GM23338 (cell line): ENCODE measurements around the gene KIAA2012. TPM values are rescaled to one million over a fixed set of nuclear protein-coding genes. Genes with fewer than 3 reads are reported as not detected.

Experiments
- ATAC-seq: fragments of 200-7000 bp; cut with Tn5 transposase; 3 replicates; pipeline ENCODE4 v1.9.1; 2020
- DNase-seq: peaks from one replicate; pipeline ENCODE4 v3.0.0-alpha.2; 2015; ENCODE audit warnings: low spot score
- H2AFZ ChIP-seq: fragments of 200-600 bp; sonication (generic); 2 replicates; pipeline ENCODE4 v1.8.0; 2016; ENCODE audit warnings: antibody characterized with exemption, mild to moderate bottlenecking, moderate library complexity
- H3F3A ChIP-seq: fragments of 200-600 bp; sonication (generic); replicated peaks from 2 replicates; pipeline ENCODE4 v1.8.0; 2017; ENCODE audit warnings: antibody characterized with exemption, mixed run types, low read depth
- H3K27ac ChIP-seq: fragments of 200-600 bp; sonication (generic); 2 replicates; pipeline ENCODE4 v1.6.1; 2016; ENCODE audit warnings: low read depth
- H3K27me3 ChIP-seq: fragments of 200-600 bp; sonication (generic); 2 replicates; pipeline ENCODE4 v1.8.0; 2016; ENCODE audit warnings: mild to moderate bottlenecking, mixed run types, moderate library complexity; ENCODE audit not compliant: insufficient read depth
- H3K36me3 ChIP-seq: fragments of 200-600 bp; sonication (generic); 2 replicates; pipeline ENCODE4 v1.8.0; 2016; ENCODE audit warnings: mild to moderate bottlenecking; ENCODE audit not compliant: insufficient read depth
- H3K4me1 ChIP-seq: fragments of 200-600 bp; sonication (generic); 2 replicates; pipeline ENCODE4 v1.8.0; 2016; ENCODE audit warnings: mild to moderate bottlenecking, moderate library complexity; ENCODE audit not compliant: insufficient read depth
- H3K4me2 ChIP-seq: fragments of 200-600 bp; sonication (generic); 2 replicates; pipeline ENCODE4 v1.7.1; 2017; ENCODE audit warnings: mixed run types
- H3K4me3 ChIP-seq: fragments of 200-600 bp; sonication (generic); 2 replicates; pipeline ENCODE4 v1.6.1; 2016; ENCODE audit warnings: mixed run types
- H3K79me2 ChIP-seq: fragments of 200-600 bp; sonication (generic); replicated peaks from 2 replicates; pipeline ENCODE4 v1.8.0; 2017; ENCODE audit warnings: mild to moderate bottlenecking; ENCODE audit not compliant: insufficient read depth
- H3K9me2 ChIP-seq: fragments of 200-600 bp; sonication (generic); 2 replicates; pipeline ENCODE4 v1.8.0; 2017; ENCODE audit not compliant: insufficient read depth
- H4K20me1 ChIP-seq: fragments of 200-600 bp; sonication (generic); replicated peaks from 2 replicates; pipeline ENCODE4 v1.8.0; 2017; ENCODE audit warnings: mild to moderate bottlenecking; ENCODE audit not compliant: insufficient read depth
- H3K27ac Mint-ChIP-seq: 2 replicates; pipeline ENCODE4 v1.8.0; 2020; ENCODE audit warnings: inconsistent platforms, mild to moderate bottlenecking, moderate library complexity, mixed read lengths
- H3K27me3 Mint-ChIP-seq: 3 replicates; pipeline ENCODE4 v1.8.0; 2022; ENCODE audit warnings: low read depth, mild to moderate bottlenecking, moderate library complexity, mixed read lengths, inconsistent platforms; ENCODE audit not compliant: insufficient read depth, poor library complexity
- H3K36me3 Mint-ChIP-seq: 3 replicates; pipeline ENCODE4 v1.8.0; 2021; ENCODE audit warnings: low read depth, mild to moderate bottlenecking, inconsistent platforms, moderate library complexity, mixed read lengths
- H3K4me1 Mint-ChIP-seq: 3 replicates; pipeline ENCODE4 v1.8.0; 2020; ENCODE audit warnings: mild to moderate bottlenecking, inconsistent platforms, mixed read lengths
- H3K4me3 Mint-ChIP-seq: 3 replicates; pipeline ENCODE4 v1.8.0; 2021; ENCODE audit warnings: moderate library complexity, mild to moderate bottlenecking, inconsistent platforms, mixed read lengths
- H3K9me3 Mint-ChIP-seq: 3 replicates; pipeline ENCODE4 v1.8.0; 2020; ENCODE audit warnings: moderate library complexity, mild to moderate bottlenecking, inconsistent platforms, mixed read lengths
- CREB1 ChIP-seq: fragments of 250-450 bp; sonication (Bioruptor Pico); IDR thresholded peaks from 2 replicates; pipeline ENCODE4 v1.5.0; 2020; ENCODE audit warnings: low read depth, mild to moderate bottlenecking, moderate library complexity
- CTCF ChIP-seq, 2 experiments: fragments of 200-600 bp in 1 of 2; sonication (generic) in 1 of 2; conservative IDR thresholded peaks; 2 replicates each; pipeline versions ENCODE4 v1.5.1 to v1.6.1; 2016 to 2017; ENCODE audit warnings: antibody characterized with exemption in 2 of 2, low read depth in 2 of 2, mild to moderate bottlenecking in 2 of 2, moderate library complexity in 1 of 2
- ETS1 ChIP-seq: IDR thresholded peaks from 2 replicates; pipeline ENCODE4 v1.6.1; 2016; ENCODE audit warnings: antibody characterized with exemption
- EZH2 ChIP-seq: fragments of 200-600 bp; sonication (generic); IDR thresholded peaks from one replicate; pipeline ENCODE4 v1.8.0; 2017; ENCODE audit warnings: antibody characterized with exemption, mild to moderate bottlenecking, low read depth; ENCODE audit not compliant: unreplicated experiment
- JUNB ChIP-seq: IDR thresholded peaks from one replicate; pipeline ENCODE4 v1.6.1; 2016; ENCODE audit warnings: antibody characterized with exemption; ENCODE audit not compliant: unreplicated experiment
- STAT1 ChIP-seq: IDR thresholded peaks from one replicate; pipeline ENCODE4 v1.6.1; 2016; ENCODE audit warnings: antibody characterized with exemption; ENCODE audit not compliant: unreplicated experiment
- ZNF114 ChIP-seq: fragments of 250-450 bp; sonication (Bioruptor Pico); IDR thresholded peaks from 2 replicates; pipeline ENCODE4 v1.5.0; 2020; ENCODE audit warnings: mild to moderate bottlenecking, moderate library complexity
- ZNF331 ChIP-seq: fragments of 250-450 bp; sonication (Bioruptor Pico); IDR thresholded peaks from 2 replicates; pipeline ENCODE4 v1.5.0; 2020; ENCODE audit warnings: low read depth, mild to moderate bottlenecking, moderate library complexity
- polyA plus RNA-seq: library from polyadenylated mRNA; unstranded; fragments of >200 nt; fragmentation: Nextera tagmentation; extraction: Ambion mirVana; gene quantifications from 2 replicates; pipeline ENCODE4 v1.2.1, GENCODE V29; 2016
- total RNA-seq: library from RNA; depleted of rRNA; stranded (reverse); fragments of >200 nt; shearing (Covaris generic); gene quantifications from 2 replicates; pipeline ENCODE4 v1.2.3, GENCODE V29; 2014
- TF ChIP-seq, protein P1 (sequence below): IDR thresholded peaks from one replicate; pipeline ENCODE4 v1.6.1; 2018; ENCODE audit warnings: antibody characterized with exemption; ENCODE audit not compliant: unreplicated experiment

The KIAA2012 gene
- total and polyA plus RNA-seq, 2 experiments from 2014 or later = 0.03 to 0.08 TPM

GRCh38 chr2:202169131-202169530 lies 96.1 kb downstream of the KIAA2012 start:
- no peaks in the 10 kb centered on the region for H3K9me2 ChIP-seq
- DNase-seq = no peak
- H3K4me3 ChIP-seq = no peak overlapping the region
- peaks cover 12% of the 10 kb centered on the region; the same call in 1 of the 2 replicates for H3K4me1 ChIP-seq
- Mint-ChIP-seq H3K4me1 (peaks cover 13% of the 10 kb centered on the region; the same call in 2 of the 3 replicates), H3K27ac (no peak overlapping the region), H3K4me3 (no peak overlapping the region), H3K36me3 (no peaks in the 10 kb centered on the region), H3K9me3 (no peaks in the 10 kb centered on the region; the same call in 2 of the 3 replicates), H3K27me3 (peaks cover 27% of the 10 kb centered on the region)
- ATAC-seq = no peak
- no peaks in the 10 kb centered on the region for H3K36me3 ChIP-seq
- H2AFZ ChIP-seq = no peak overlapping the region
- no peaks in the 10 kb centered on the region for H3K79me2 ChIP-seq
- H3K27ac ChIP-seq = no peak overlapping the region
- peaks cover 21% of the 10 kb centered on the region for H3K27me3 ChIP-seq
- H4K20me1 ChIP-seq = no peaks in the 10 kb centered on the region
- H3F3A ChIP-seq = 0 out of 2 replicates have a peak, but pooled peaks cover 4% of the 10 kb centered on the region
- TF ChIP-seq EZH2 (no peak), CTCF (conservative IDR thresholded peaks at IDR 0.05; ENCODE audit: low read depth in 2 of 2) (peak in 1 of 2 experiments; percentile 28; a peak in 1 of 4 replicates), ZNF331 (CRISPR knock-in tag) (no peak), ZNF114 (no peak), ETS1 (no peak)
- no peak overlapping the region for H3K4me2 ChIP-seq

- Histone ChIP-seq H3K27ac (no peak overlapping the region), H2AFZ (peak overlapping the region; percentile 78; the same call in 1 of the 2 replicates), H3F3A (0 out of 2 replicates have a peak, but pooled peaks cover 4% of the 10 kb centered on the region), H3K36me3 (no peaks in the 10 kb centered on the region), H4K20me1 (no peaks in the 10 kb centered on the region), H3K27me3 (peaks cover 21% of the 10 kb centered on the region), H3K4me3 (no peak overlapping the region), H3K4me2 (no peak overlapping the region), H3K4me1 (peaks cover 12% of the 10 kb centered on the region; the same call in 1 of the 2 replicates), H3K79me2 (no peaks in the 10 kb centered on the region), H3K9me2 (no peaks in the 10 kb centered on the region)
- ATAC-seq (peak; percentile 15; the same call in 1 of the 3 replicates), DNase-seq (no peak)
- H3K9me3 Mint-ChIP-seq = no peaks in the 10 kb centered on the region; the same call in 2 of the 3 replicates
- H3K4me3 Mint-ChIP-seq = no peak overlapping the region
- H3K4me1 Mint-ChIP-seq = peaks cover 13% of the 10 kb centered on the region; the same call in 2 of the 3 replicates
- peaks cover 27% of the 10 kb centered on the region for H3K27me3 Mint-ChIP-seq
- H3K27ac Mint-ChIP-seq = no peak overlapping the region
- no peaks in the 10 kb centered on the region for H3K36me3 Mint-ChIP-seq
- TF ChIP-seq CREB1 (CRISPR knock-in tag) (no peak), EZH2 (no peak), CTCF (conservative IDR thresholded peaks at IDR 0.05; ENCODE audit: low read depth in 2 of 2) (no peak), ZNF114 (no peak), ETS1 (no peak), JUNB (no peak), STAT1 (no peak)
- TF ChIP-seq, protein P1, sequence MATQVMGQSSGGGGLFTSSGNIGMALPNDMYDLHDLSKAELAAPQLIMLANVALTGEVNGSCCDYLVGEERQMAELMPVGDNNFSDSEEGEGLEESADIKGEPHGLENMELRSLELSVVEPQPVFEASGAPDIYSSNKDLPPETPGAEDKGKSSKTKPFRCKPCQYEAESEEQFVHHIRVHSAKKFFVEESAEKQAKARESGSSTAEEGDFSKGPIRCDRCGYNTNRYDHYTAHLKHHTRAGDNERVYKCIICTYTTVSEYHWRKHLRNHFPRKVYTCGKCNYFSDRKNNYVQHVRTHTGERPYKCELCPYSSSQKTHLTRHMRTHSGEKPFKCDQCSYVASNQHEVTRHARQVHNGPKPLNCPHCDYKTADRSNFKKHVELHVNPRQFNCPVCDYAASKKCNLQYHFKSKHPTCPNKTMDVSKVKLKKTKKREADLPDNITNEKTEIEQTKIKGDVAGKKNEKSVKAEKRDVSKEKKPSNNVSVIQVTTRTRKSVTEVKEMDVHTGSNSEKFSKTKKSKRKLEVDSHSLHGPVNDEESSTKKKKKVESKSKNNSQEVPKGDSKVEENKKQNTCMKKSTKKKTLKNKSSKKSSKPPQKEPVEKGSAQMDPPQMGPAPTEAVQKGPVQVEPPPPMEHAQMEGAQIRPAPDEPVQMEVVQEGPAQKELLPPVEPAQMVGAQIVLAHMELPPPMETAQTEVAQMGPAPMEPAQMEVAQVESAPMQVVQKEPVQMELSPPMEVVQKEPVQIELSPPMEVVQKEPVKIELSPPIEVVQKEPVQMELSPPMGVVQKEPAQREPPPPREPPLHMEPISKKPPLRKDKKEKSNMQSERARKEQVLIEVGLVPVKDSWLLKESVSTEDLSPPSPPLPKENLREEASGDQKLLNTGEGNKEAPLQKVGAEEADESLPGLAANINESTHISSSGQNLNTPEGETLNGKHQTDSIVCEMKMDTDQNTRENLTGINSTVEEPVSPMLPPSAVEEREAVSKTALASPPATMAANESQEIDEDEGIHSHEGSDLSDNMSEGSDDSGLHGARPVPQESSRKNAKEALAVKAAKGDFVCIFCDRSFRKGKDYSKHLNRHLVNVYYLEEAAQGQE = no peak
Measured at GRCh38 chr2:202169832-202170424, 96.9 kb downstream of the KIAA2012 start.
